KMS-11 (cell line): Measurements from ENCODE around the gene C6orf52.

ENCODE experiments used
- H2AFZ ChIP-seq: fragments of 200-600 bp; sonication (generic); 2 replicates; pipeline ENCODE4 v1.6.1; 2016; ENCODE audit warnings: antibody characterized with exemption, mixed run types, low read depth
- H3K27ac ChIP-seq: fragments of 200-600 bp; sonication (generic); 2 replicates; pipeline ENCODE4 v1.6.1; 2016; ENCODE audit warnings: mild to moderate bottlenecking, mixed run types
- H3K27me3 ChIP-seq: fragments of 200-600 bp; sonication (generic); 2 replicates; pipeline ENCODE4 v1.6.1; 2017; ENCODE audit warnings: mild to moderate bottlenecking, low read depth, mixed run types, moderate library complexity; ENCODE audit not compliant: insufficient read depth
- H3K36me3 ChIP-seq: fragments of 200-600 bp; sonication (generic); 2 replicates; pipeline ENCODE4 v1.6.1; 2017; ENCODE audit warnings: mild to moderate bottlenecking, mixed run types; ENCODE audit not compliant: insufficient read depth
- H3K4me1 ChIP-seq: fragments of 200-600 bp; sonication (generic); 2 replicates; pipeline ENCODE4 v1.6.1; 2016; ENCODE audit warnings: mild to moderate bottlenecking, low read depth, mixed run types; ENCODE audit not compliant: poor library complexity, severe bottlenecking
- H3K4me2 ChIP-seq: fragments of 200-600 bp; sonication (generic); 2 replicates; pipeline ENCODE4 v1.7.0; 2016; ENCODE audit warnings: mild to moderate bottlenecking, mixed run types
- H3K4me3 ChIP-seq: fragments of 200-600 bp; sonication (generic); IDR thresholded peaks from 2 replicates; pipeline ENCODE4 v1.6.1; 2017; ENCODE audit warnings: low read depth, low read length, mixed read lengths; ENCODE audit not compliant: insufficient read depth
- H3K79me2 ChIP-seq: fragments of 200-600 bp; sonication (generic); 2 replicates; pipeline ENCODE4 v1.6.1; 2016; ENCODE audit warnings: low read depth, mixed run types; ENCODE audit not compliant: insufficient read depth
- H3K9ac ChIP-seq: fragments of 200-600 bp; sonication (generic); 2 replicates; pipeline ENCODE4 v1.6.1; 2016; ENCODE audit warnings: mild to moderate bottlenecking, mixed run types
- H4K20me1 ChIP-seq: fragments of 200-600 bp; sonication (generic); 2 replicates; pipeline ENCODE4 v1.6.1; 2016; ENCODE audit warnings: mild to moderate bottlenecking, mixed run types; ENCODE audit not compliant: insufficient read depth
- CTCF ChIP-seq: fragments of 200-600 bp; sonication (generic); conservative IDR thresholded peaks from 2 replicates; pipeline ENCODE4 v1.6.1; 2017; ENCODE audit warnings: low read depth, mild to moderate bottlenecking, antibody characterized with exemption, low read length, moderate library complexity, mixed read lengths

C6orf52 gene

GRCh38 chr6:10695086-10695657, 756 bp upstream of the C6orf52 start:
- Histone ChIP-seq H3K4me2 (peak overlapping the region; percentile 88), H3K9ac (peak overlapping the region; percentile 89), H3K27me3 (no peaks in the 10 kb centered on the region), H3K36me3 (peaks cover 3% of the 10 kb centered on the region; the same call in 1 of the 2 replicates), H4K20me1 (no peaks in the 10 kb centered on the region), H2AFZ (peak overlapping the region; percentile 79), H3K79me2 (peaks cover 46% of the 10 kb centered on the region), H3K27ac (peak overlapping the region; percentile 89), H3K4me3 (peak overlapping the region; percentile 24), H3K4me1 (peaks cover 24% of the 10 kb centered on the region)
- TF ChIP-seq CTCF: no peak

GRCh38 chr6:10692965-10693538, 1.4 kb downstream of the C6orf52 start:
- Histone ChIP-seq H3K27ac (no peak overlapping the region), H3K4me1 (peaks cover 24% of the 10 kb centered on the region)

GRCh38 chr6:10690651-10691445, 3.6 kb downstream of the C6orf52 start:
- no peak for TF ChIP-seq CTCF
- Histone ChIP-seq H3K27ac (no peak overlapping the region), H3K4me2 (no peak overlapping the region), H4K20me1 (no peaks in the 10 kb centered on the region), H3K36me3 (no peaks in the 10 kb centered on the region), H3K79me2 (peaks cover 18% of the 10 kb centered on the region), H3K4me1 (peaks cover 7% of the 10 kb centered on the region), H3K9ac (no peak overlapping the region), H3K27me3 (no peaks in the 10 kb centered on the region), H2AFZ (no peak overlapping the region), H3K4me3 (no peak overlapping the region)

More at GRCh38 chr6:10692965-10693538, 1.4 kb downstream of the C6orf52 start:
- H3K9ac ChIP-seq: no peak overlapping the region
- H4K20me1 ChIP-seq: no peaks in the 10 kb centered on the region
- H3K4me2 ChIP-seq: peak overlapping the region; percentile 84
- H2AFZ ChIP-seq: no peak overlapping the region
- peaks cover 39% of the 10 kb centered on the region for H3K79me2 ChIP-seq
- 0 out of 2 replicates have a peak, but pooled peaks cover 3% of the 10 kb centered on the region for H3K36me3 ChIP-seq
- no peak overlapping the region for H3K4me3 ChIP-seq
- TF ChIP-seq CTCF: no peak
- H3K27me3 ChIP-seq: no peaks in the 10 kb centered on the region

GRCh38 chr6:10687582-10687981, 6.8 kb downstream of the C6orf52 start:
- no peak overlapping the region for H2AFZ ChIP-seq

More at GRCh38 chr6:10687582-10687981, 6.8 kb downstream of the C6orf52 start:
- no peaks in the 10 kb centered on the region for H3K36me3 ChIP-seq
- H3K27ac ChIP-seq: no peak overlapping the region
- H3K9ac ChIP-seq: no peak overlapping the region
- H4K20me1 ChIP-seq: no peaks in the 10 kb centered on the region
- H3K4me1 ChIP-seq: no peaks in the 10 kb centered on the region
- no peak for TF ChIP-seq CTCF
- H3K4me2 ChIP-seq: no peak overlapping the region
- H3K4me3 ChIP-seq: no peak overlapping the region
- no peaks in the 10 kb centered on the region for H3K27me3 ChIP-seq
- H3K79me2 ChIP-seq: no peaks in the 10 kb centered on the region
